ENCODE data around the gene SLC24A1.
A peak's percentile ranks its signal among the peaks of the same experiment; 100 is the strongest.

SLC24A1 gene

GRCh38 chr15:65618560-65619109 is 3.1 kb upstream of the SLC24A1 start:
- no peak for DNase-seq (ENCODE audit: low read depth)

GRCh38 chr15:65619626-65620290 is 2.0 kb upstream of the SLC24A1 start:
- no peak for DNase-seq (ENCODE audit: low read depth)

- no peak for DNase-seq (ENCODE audit: low read depth)
Observed at GRCh38 chr15:65620833-65621232, 905 bp upstream of the SLC24A1 start.

GRCh38 chr15:65623103-65623502 is 1.4 kb downstream of the SLC24A1 start:
- DNase-seq (ENCODE audit: low read depth): no peak

GRCh38 chr15:65626856-65627255 is 5.1 kb downstream of the SLC24A1 start:
- no peak for DNase-seq (ENCODE audit: low read depth)

GRCh38 chr15:65629548-65629947 is 7.8 kb downstream of the SLC24A1 start:
- no peak for DNase-seq (ENCODE audit: low read depth)

GRCh38 chr15:65630760-65631159 is 9.0 kb downstream of the SLC24A1 start:
- DNase-seq (ENCODE audit: low read depth): no peak

- DNase-seq (ENCODE audit: low read depth): no peak
Observed at GRCh38 chr15:65631503-65631902, 9.8 kb downstream of the SLC24A1 start.

GRCh38 chr15:65632780-65633375 is 11.1 kb downstream of the SLC24A1 start:
- DNase-seq (ENCODE audit: low read depth): no peak

- no peak for DNase-seq (ENCODE audit: low read depth)
Observed at GRCh38 chr15:65633752-65634151, 12.0 kb downstream of the SLC24A1 start.

- no peak for DNase-seq (ENCODE audit: low read depth)
Observed at GRCh38 chr15:65634356-65634755, 12.6 kb downstream of the SLC24A1 start.

- no peak for DNase-seq (ENCODE audit: low read depth)
Observed at GRCh38 chr15:65638109-65638508, 16.4 kb downstream of the SLC24A1 start.

- DNase-seq (ENCODE audit: low read depth): peak; percentile 63
Observed at GRCh38 chr15:65638681-65639089, 16.9 kb downstream of the SLC24A1 start.

GRCh38 chr15:65639509-65639908 is 17.8 kb downstream of the SLC24A1 start:
- no peak for DNase-seq (ENCODE audit: low read depth)

- no peak for DNase-seq (ENCODE audit: low read depth)
Observed at GRCh38 chr15:65641768-65642475, 20.2 kb downstream of the SLC24A1 start.

GRCh38 chr15:65642594-65642993 is 20.9 kb downstream of the SLC24A1 start:
- DNase-seq (ENCODE audit: low read depth): no peak

- DNase-seq (ENCODE audit: low read depth): no peak
Observed at GRCh38 chr15:65644282-65644681, 22.5 kb downstream of the SLC24A1 start.

- DNase-seq (ENCODE audit: low read depth): no peak
Observed at GRCh38 chr15:65645392-65645791, 23.7 kb downstream of the SLC24A1 start.

GRCh38 chr15:65646486-65646885 is 24.7 kb downstream of the SLC24A1 start:
- no peak for DNase-seq (ENCODE audit: low read depth)

- no peak for DNase-seq (ENCODE audit: low read depth)
Observed at GRCh38 chr15:65650312-65651041, 28.7 kb downstream of the SLC24A1 start.

GRCh38 chr15:65651042-65651322 is 29.2 kb downstream of the SLC24A1 start:
- DNase-seq (ENCODE audit: low read depth): no peak

All from GM04504 (cell line).